K562 (cell line): ENCODE data around the gene LRRC8C. TPM values are rescaled to one million over a fixed set of nuclear protein-coding genes. Genes with fewer than 3 reads are reported as not detected.

Experiments used
- ATAC-seq: fragments of 200-7000 bp; cut with Tn5 transposase; 3 replicates; pipeline ENCODE4 v1.9.1; 2020; ENCODE audit warnings: moderate library complexity
- BruUV-seq: library from RNA; stranded (reverse); fragments of 400-500 nt; replicated peaks from 2 replicates; lab custom pipeline; 2021; lab: Mats Ljungman, UMichigan
- CTCF ChIA-PET: fragments of 300-600 bp; formaldehyde crosslinking; extraction: SDS; loops from one replicate; lab custom pipeline; 2021; ENCODE audit warnings: low intra/inter-chr PET ratio; lab: Yijun Ruan, JAX
- POLR2A ChIA-PET: fragments of 300-600, 350-650 bp; sonication (Branson Sonifier 250); formaldehyde crosslinking; extraction: SDS; loops from one replicate; lab custom pipeline; 2021; ENCODE audit warnings: antibody characterized with exemption, inconsistent platforms; lab: Yijun Ruan, JAX
- DNase-seq, 4 experiments: peaks; one replicate each; pipeline versions ENCODE4 v3.0.0 to v3.0.0-alpha.2; 2011 to 2018; ENCODE audit warnings: low spot score in 3 of 4, mixed read lengths in 3 of 4; ENCODE audit errors: extremely low read depth in 1 of 4
- FAIRE-seq: peaks from 2 replicates; lab custom pipeline; 2011; peaks lifted over from hg19 to GRCh38; lab: Jason Lieb, UNC
- H2AFZ ChIP-seq: 2 replicates; pipeline ENCODE4 v1.6.0; 2011; ENCODE audit warnings: low read depth, low read length, control low read depth, inconsistent platforms
- H3K27ac ChIP-seq: fragments of 200-600 bp; 3 replicates; pipeline ENCODE4 v1.8.0; 2011; ENCODE audit warnings: low read depth, mild to moderate bottlenecking, control low read depth, inconsistent platforms, low read length, moderate library complexity, mixed read lengths; ENCODE audit errors: extremely low read depth
- H3K27me3 ChIP-seq, 2 experiments: fragments of 300-600 bp in 1 of 2; 2 replicates in 1 of 2; 3 replicates in 1 of 2; pipeline versions ENCODE4 v1.6.0 to v1.8.0; 2011; ENCODE audit warnings: inconsistent platforms in 2 of 2, low read length in 2 of 2, mild to moderate bottlenecking in 1 of 2, mixed read lengths in 1 of 2, moderate library complexity in 1 of 2; ENCODE audit not compliant: control insufficient read depth in 2 of 2, insufficient read depth in 2 of 2
- H3K36me3 ChIP-seq: fragments of 300-600 bp; 3 replicates; pipeline ENCODE4 v1.8.0; 2011; ENCODE audit warnings: mild to moderate bottlenecking, low read length, inconsistent platforms; ENCODE audit not compliant: control insufficient read depth, insufficient read depth
- H3K4me1 ChIP-seq, 2 experiments: fragments of 200-600 bp in 1 of 2; replicated peaks in 1 of 2; 2 replicates in 1 of 2; 3 replicates in 1 of 2; pipeline versions ENCODE4 v1.5.1 to v1.8.0; 2011; ENCODE audit warnings: inconsistent platforms in 2 of 2, low read length in 2 of 2, mild to moderate bottlenecking in 1 of 2, mixed read lengths in 1 of 2, moderate library complexity in 1 of 2; ENCODE audit not compliant: control insufficient read depth in 2 of 2, insufficient read depth in 2 of 2
- H3K4me2 ChIP-seq: 2 replicates; pipeline ENCODE4 v1.6.1; 2011; ENCODE audit warnings: low read length, control low read depth, inconsistent platforms, mixed read lengths; ENCODE audit not compliant: insufficient read depth
- H3K4me3 ChIP-seq: fragments of 200-600 bp; sonication (generic), shearing (Covaris generic); 2 replicates; pipeline ENCODE4 v1.5.1; 2016; ENCODE audit warnings: control low read depth, inconsistent platforms
- H3K79me2 ChIP-seq: fragments of 200-600 bp; 3 replicates; pipeline ENCODE4 v1.8.0; 2011; ENCODE audit warnings: low read length, inconsistent platforms; ENCODE audit not compliant: control insufficient read depth, insufficient read depth
- H3K9ac ChIP-seq, 2 experiments: 2 replicates each; pipeline versions ENCODE4 v1.6.0 to v1.6.1; 2011; ENCODE audit warnings: low read depth in 2 of 2, low read length in 2 of 2, control low read depth in 1 of 2, inconsistent platforms in 1 of 2, mild to moderate bottlenecking in 1 of 2, mixed read lengths in 1 of 2; ENCODE audit not compliant: insufficient read depth in 1 of 2
- H3K9me1 ChIP-seq: one replicate; pipeline ENCODE4 v1.6.0; 2011; ENCODE audit warnings: inconsistent platforms, mild to moderate bottlenecking, low read length, moderate library complexity; ENCODE audit not compliant: control insufficient read depth, insufficient read depth
- H3K9me3 ChIP-seq: replicated peaks from 2 replicates; pipeline ENCODE4 v1.5.1; 2011; ENCODE audit warnings: low read depth, low read length, inconsistent platforms; ENCODE audit not compliant: control insufficient read depth, insufficient read depth
- H4K20me1 ChIP-seq: replicated peaks from 2 replicates; pipeline ENCODE4 v1.6.1; 2011; ENCODE audit warnings: low read length, inconsistent platforms, mixed read lengths; ENCODE audit not compliant: control insufficient read depth, insufficient read depth
- ARID1B ChIP-seq: fragments of 450-650 bp; IDR thresholded peaks from 2 replicates; pipeline ENCODE4 v1.6.1; 2016; ENCODE audit warnings: antibody characterized with exemption, mild to moderate bottlenecking, inconsistent platforms
- C11orf30 ChIP-seq: fragments of 450-650 bp; IDR thresholded peaks from 2 replicates; pipeline ENCODE4 v1.6.1; 2016; ENCODE audit warnings: low read depth, mild to moderate bottlenecking
- DPF2 ChIP-seq: fragments of 450-650 bp; IDR thresholded peaks from 2 replicates; pipeline ENCODE4 v1.6.1; 2016
- FUS ChIP-seq: fragments of 200-400 bp; formaldehyde crosslinking; optimal IDR thresholded peaks from 2 replicates; pipeline ENCODE3; 2017; ENCODE audit warnings: low read depth, low read length
- RFX1 ChIP-seq: fragments of 450-650 bp; IDR thresholded peaks from 2 replicates; pipeline ENCODE4 v1.6.1; 2016; ENCODE audit warnings: mild to moderate bottlenecking, moderate library complexity
- SREBF1 ChIP-seq: fragments of 150-350 bp; IDR thresholded peaks from 2 replicates; pipeline ENCODE4 v1.6.1; 2014; ENCODE audit warnings: antibody characterized with exemption, low read depth, low read length, borderline replicate concordance
- TAF1 ChIP-seq: IDR thresholded peaks from 2 replicates; pipeline ENCODE4 v1.6.1; 2011; ENCODE audit warnings: mild to moderate bottlenecking, low read length, moderate library complexity; ENCODE audit not compliant: insufficient read depth, control insufficient read depth, severe bottlenecking; ENCODE audit errors: extremely low read depth
- ZNF224 ChIP-seq: sonication (generic); formaldehyde crosslinking; IDR thresholded peaks from 2 replicates; pipeline ENCODE4 v1.8.0; 2022; ENCODE audit warnings: mild to moderate bottlenecking, missing genetic modification reagents
- ZNF311 ChIP-seq: fragments of 250-450 bp; sonication (Bioruptor Pico); IDR thresholded peaks from 2 replicates; pipeline ENCODE4 v1.4.0; 2020; ENCODE audit warnings: mild to moderate bottlenecking, moderate library complexity
- WGBS: fragments of 100-300 bp; shearing (Covaris generic); methylation state at CpG from one replicate; pipeline ENCODE4 v1.1.6; 2016; ENCODE audit warnings: low coverage, mixed read lengths; ENCODE audit not compliant: insufficient coverage; ENCODE audit errors: missing lambda C conversion rate; 5-methylcytosine and 5-hydroxymethylcytosine counted together
- in situ Hi-C: fragments of 300-500 bp; cut with MboI; formaldehyde crosslinking; loops from 4 replicates; pipeline ENCODE4 v1.15.0; 2018; ENCODE audit warnings: inconsistent platforms, mixed read lengths
- intact Hi-C: fragments of 100-400 bp; cut with micrococcal nuclease; formaldehyde crosslinking; loops from 2 replicates; pipeline ENCODE4 v1.14.2; 2022
- polyA plus RNA-seq, 8 experiments: library from polyadenylated mRNA; depleted of rRNA in 4 of 8; stranded (reverse) in 5 of 8; unstranded in 3 of 8; fragments of >200 nt; fragmentation: Nextera tagmentation in 2 of 8; fragmentation: Illumina TruSeq in 1 of 8; extraction: Ambion mirVana in 2 of 8; extraction: Trizol in 1 of 8; gene quantifications; 2 replicates each; pipeline versions ENCODE4 v1.2.1 to v1.2.3, GENCODE V29; 2011 to 2014; ENCODE audit warnings: inconsistent platforms in 1 of 8, missing spikeins in 1 of 8
- total RNA-seq, 7 experiments: library from RNA; depleted of rRNA in 6 of 7; stranded (reverse); fragments of >200 nt in 6 of 7; fragmentation: Illumina TruSeq in 2 of 7; extraction: Trizol in 2 of 7; gene quantifications; 2 replicates each; pipeline versions ENCODE4 v1.2.1 to v1.2.3, GENCODE V29; 2011 to 2021; ENCODE audit warnings: low replicate concordance in 1 of 7

Gene LRRC8C
- total and polyA plus RNA-seq, 9 of the 15 experiments (the other 6 are each of a cell fraction or from before 2014, with no cell fraction given), result 1.00 to 12.5 (median 4.5) TPM

DNA sequence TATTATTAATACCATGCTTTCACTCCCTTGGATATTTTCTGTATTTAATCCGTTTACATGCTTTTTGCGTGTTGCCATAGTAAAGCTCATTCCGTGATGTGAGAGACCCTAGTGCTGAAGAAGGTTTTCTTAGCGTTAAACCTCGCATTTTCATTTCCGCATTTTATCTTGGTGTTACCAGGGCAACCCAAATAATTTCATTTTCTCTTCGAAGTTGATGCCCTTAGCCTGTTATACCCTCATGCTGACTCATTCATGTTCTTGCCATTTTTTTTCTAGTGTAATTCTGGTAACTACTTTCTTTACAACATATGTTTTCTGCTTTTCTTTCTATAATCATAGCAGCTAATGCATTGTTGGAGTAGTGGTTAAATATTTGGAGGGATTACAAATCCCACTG, 37.2 kb downstream of the LRRC8C start:
- in situ Hi-C loops, result no loop called here
- no peak overlapping the region for H3K4me3 ChIP-seq
- intact Hi-C loops, result no loop called here
- H3K36me3 ChIP-seq, result no peaks in the 10 kb centered on the region
- FAIRE-seq, result no peak
- ChIA-PET CTCF (no interaction called here), POLR2A (interaction anchor here (0.8 to 1.4 kb wide), 2 partner anchors 14 to 36 kb away, joined by 3 to 4 read pairs; no protein-coding TSS in a partner anchor)
- H3K27ac ChIP-seq, result no peak overlapping the region
- H4K20me1 ChIP-seq, result no peaks in the 10 kb centered on the region
- peaks cover 0 to 6% of the 10 kb centered on the region in 2 experiments; a peak in 3 of 5 replicates for H3K4me1 ChIP-seq
- no peak for TF ChIP-seq TAF1
- peak; percentile 38; the same call in 1 of the 2 replicates for TF ChIP-seq RFX1
- peak; percentile 12; the same call in 1 of the 2 replicates for TF ChIP-seq C11orf30
- no peak for TF ChIP-seq DPF2
- TF ChIP-seq FUS, result no peak
- H3K4me2 ChIP-seq, result no peak overlapping the region
- no TSS peak for BruUV-seq
- 86% methylated on average over 7 of the region's 7 CpGs for WGBS
- peaks cover 5% of the 10 kb centered on the region; the same call in 1 of the 3 replicates for H3K79me2 ChIP-seq
- ATAC-seq, result no peak
- DNase-seq, result no peak
- no peaks in the 10 kb centered on the region for H3K9me3 ChIP-seq
- no peaks in the 10 kb centered on the region for H3K27me3 ChIP-seq
- no peak overlapping the region for H2AFZ ChIP-seq
- H3K9ac ChIP-seq, result no peak overlapping the region
- no peaks in the 10 kb centered on the region for H3K9me1 ChIP-seq

GRCh38 chr1:89670711-89671110, 37.8 kb downstream of the LRRC8C start:
- H3K4me1 ChIP-seq, result peaks cover 0 to 6% of the 10 kb centered on the region in 2 experiments; a peak in 3 of 5 replicates
- CTCF ChIA-PET, result no interaction called here
- FAIRE-seq (no peak), ATAC-seq (no peak), DNase-seq (no peak)
- no peaks in the 10 kb centered on the region for H3K9me1 ChIP-seq
- in situ Hi-C loops, result no loop called here
- POLR2A ChIA-PET, result interaction anchor here (0.8 to 1.5 kb wide), 2 partner anchors 19 to 36 kb away, joined by 3 read pairs; no protein-coding TSS in a partner anchor
- no peak overlapping the region for H3K4me2 ChIP-seq
- peaks cover 5% of the 10 kb centered on the region; the same call in 1 of the 3 replicates for H3K79me2 ChIP-seq
- no TSS peak for BruUV-seq
- no peaks in the 10 kb centered on the region for H3K36me3 ChIP-seq
- no peaks in the 10 kb centered on the region for H4K20me1 ChIP-seq
- H3K27me3 ChIP-seq, result no peaks in the 10 kb centered on the region
- intact Hi-C loops, result no loop called here
- no peak overlapping the region for H3K9ac ChIP-seq
- H3K27ac ChIP-seq, result no peak overlapping the region
- H2AFZ ChIP-seq, result no peak overlapping the region
- H3K4me3 ChIP-seq, result no peak overlapping the region
- TF ChIP-seq ZNF224 (CRISPR knock-in tag) (no peak), ZNF311 (CRISPR knock-in tag) (no peak), ARID1B (no peak), SREBF1 (no peak)
- no peaks in the 10 kb centered on the region for H3K9me3 ChIP-seq
